ENCODE measurements around the gene OPALIN. TPM values are rescaled to one million over a fixed set of nuclear protein-coding genes. Genes with fewer than 3 reads are reported as not detected.
A peak's percentile ranks its signal among the peaks of the same experiment; 100 is the strongest.

The OPALIN gene
- total RNA-seq, 3 donors from 2014 or later = not detected

- DNase-seq = no peak
- Histone ChIP-seq H3K4me1 (ENCODE audit: low read depth) (no peaks in the 10 kb centered on the region), H3K4me3 (no peak overlapping the region), H3K9me3 (no peaks in the 10 kb centered on the region), H3K36me3 (ENCODE audit: low read depth) (no peaks in the 10 kb centered on the region)
- ATAC-seq = no peak
- TF ChIP-seq CTCF (IDR thresholded peaks at IDR 0.05) = no peak
- intact Hi-C loops (cut with DNase I, micrococcal nuclease) = no loop called here
These were observed 34.4 kb downstream of the OPALIN start for GRCh38 chr10:96324447-96324846.

GRCh38 chr10:96322275-96322674 lies 36.5 kb downstream of the OPALIN start:
- no peaks in the 10 kb centered on the region for H3K9me3 ChIP-seq
- DNase-seq (no peak), ATAC-seq (no peak)
- H3K4me1 ChIP-seq (ENCODE audit: low read depth) = no peaks in the 10 kb centered on the region
- no peak overlapping the region for H3K4me3 ChIP-seq
- intact Hi-C loops (cut with DNase I, micrococcal nuclease) = no loop called here
- H3K36me3 ChIP-seq (ENCODE audit: low read depth) = no peaks in the 10 kb centered on the region
- TF ChIP-seq CTCF (IDR thresholded peaks at IDR 0.05) = no peak

- intact Hi-C loops (cut with DNase I, micrococcal nuclease) = no loop called here
- H3K4me1 ChIP-seq (ENCODE audit: low read depth) = no peaks in the 10 kb centered on the region
- H3K9me3 ChIP-seq = no peaks in the 10 kb centered on the region
- H3K36me3 ChIP-seq (ENCODE audit: low read depth) = no peaks in the 10 kb centered on the region
- ATAC-seq (no peak), DNase-seq (no peak)
- TF ChIP-seq CTCF (IDR thresholded peaks at IDR 0.05) = no peak
- H3K4me3 ChIP-seq = no peak overlapping the region
These were observed 37.0 kb downstream of the OPALIN start for GRCh38 chr10:96321822-96322221.

- Histone ChIP-seq H3K36me3 (ENCODE audit: low read depth) (no peaks in the 10 kb centered on the region), H3K4me3 (no peak overlapping the region), H3K4me1 (ENCODE audit: low read depth) (no peaks in the 10 kb centered on the region), H3K9me3 (no peaks in the 10 kb centered on the region)
- peak; percentile 18 for ATAC-seq
- no peak for TF ChIP-seq CTCF (IDR thresholded peaks at IDR 0.05)
- DNase-seq = no peak
- intact Hi-C loops (cut with DNase I, micrococcal nuclease) = no loop called here
These were observed 38.9 kb downstream of the OPALIN start for GRCh38 chr10:96319754-96320474.

GRCh38 chr10:96317067-96317833 lies 41.6 kb downstream of the OPALIN start:
- ATAC-seq = no peak

More at GRCh38 chr10:96317067-96317833, 41.6 kb downstream of the OPALIN start:
- Histone ChIP-seq H3K9me3 (no peaks in the 10 kb centered on the region), H3K4me3 (no peak overlapping the region), H3K36me3 (ENCODE audit: low read depth) (no peaks in the 10 kb centered on the region), H3K4me1 (ENCODE audit: low read depth) (no peaks in the 10 kb centered on the region)
- no peak for DNase-seq
- TF ChIP-seq CTCF (IDR thresholded peaks at IDR 0.05) = no peak
- intact Hi-C loops (cut with DNase I, micrococcal nuclease) = no loop called here

Data from mucosa of descending colon (tissue), 3 donors.